Progenitor cell of endocrine pancreas (in vitro differentiated cells): ENCODE results near the gene ADD1. TPM values are rescaled to one million over a fixed set of nuclear protein-coding genes. Genes with fewer than 3 reads are reported as not detected.
A peak's percentile ranks its signal among the peaks of the same experiment; 100 is the strongest.

Source experiments
- DNase-seq: peaks from one replicate; pipeline ENCODE4 v3.0.0; 2021; ENCODE audit warnings: low spot score; ENCODE audit not compliant: unreplicated experiment
- H3K27ac Mint-ChIP-seq: 2 replicates; pipeline ENCODE4 v1.8.0; 2021; ENCODE audit warnings: mild to moderate bottlenecking, moderate library complexity, mixed read lengths
- H3K27me3 Mint-ChIP-seq: 2 replicates; pipeline ENCODE4 v1.8.0; 2021; ENCODE audit warnings: mixed read lengths
- H3K36me3 Mint-ChIP-seq: 2 replicates; pipeline ENCODE4 v1.8.0; 2022; ENCODE audit warnings: mixed read lengths; ENCODE audit not compliant: insufficient read depth
- H3K4me1 Mint-ChIP-seq: 2 replicates; pipeline ENCODE4 v1.8.0; 2021; ENCODE audit warnings: low read depth, mixed read lengths
- H3K4me3 Mint-ChIP-seq: 2 replicates; pipeline ENCODE4 v1.8.0; 2021; ENCODE audit warnings: low read depth, mild to moderate bottlenecking, moderate library complexity, mixed read lengths
- H3K9me3 Mint-ChIP-seq: 2 replicates; pipeline ENCODE4 v1.8.0; 2021; ENCODE audit warnings: low read depth, mixed read lengths
- total RNA-seq: library from RNA; stranded (reverse); gene quantifications from 2 replicates; pipeline ENCODE4 v1.2.1, GENCODE V29; 2021
- TF ChIP-seq, protein P1 (sequence below): fragments of 200-600 bp; sonication (generic); IDR thresholded peaks from one replicate; pipeline ENCODE4 v1.5.0; 2021; ENCODE audit warnings: antibody characterized with exemption, mild to moderate bottlenecking; ENCODE audit not compliant: unreplicated experiment

ADD1 gene
- total RNA-seq, 1 donor from 2014 or later = 271 TPM

DNA sequence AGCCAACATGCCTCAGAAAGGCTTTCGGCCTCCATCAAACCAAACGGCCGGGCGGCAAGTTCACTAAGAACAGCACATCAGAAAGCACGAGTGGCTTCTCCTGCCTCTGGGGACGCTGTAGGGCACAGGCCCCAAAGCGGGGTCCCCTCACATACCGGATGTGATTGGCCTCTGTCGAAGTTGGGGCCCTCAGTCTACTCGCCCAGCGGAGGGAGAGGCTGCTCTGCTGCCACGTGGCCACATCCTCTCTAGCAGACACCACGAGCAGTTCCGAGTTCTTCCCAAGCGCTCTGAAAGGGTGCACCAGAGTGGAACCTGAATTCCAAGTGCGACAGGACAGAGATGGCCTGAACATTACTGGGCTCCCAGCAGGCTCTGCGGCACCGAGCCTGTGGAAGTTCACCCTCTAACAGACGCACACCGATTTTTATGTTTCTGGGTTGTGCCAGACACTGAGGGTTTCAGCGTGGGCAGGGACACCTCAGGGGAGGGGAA is 98.4 kb downstream of the ADD1 start:
- Mint-ChIP-seq H3K9me3 (no peaks in the 10 kb centered on the region), H3K27me3 (no peaks in the 10 kb centered on the region), H3K4me1 (peaks cover under 1% of the 10 kb centered on the region), H3K27ac (peak overlapping the region; percentile 35), H3K36me3 (peaks cover 23% of the 10 kb centered on the region), H3K4me3 (no peak overlapping the region)
- DNase-seq = peak; percentile 5
- TF ChIP-seq, protein P1, sequence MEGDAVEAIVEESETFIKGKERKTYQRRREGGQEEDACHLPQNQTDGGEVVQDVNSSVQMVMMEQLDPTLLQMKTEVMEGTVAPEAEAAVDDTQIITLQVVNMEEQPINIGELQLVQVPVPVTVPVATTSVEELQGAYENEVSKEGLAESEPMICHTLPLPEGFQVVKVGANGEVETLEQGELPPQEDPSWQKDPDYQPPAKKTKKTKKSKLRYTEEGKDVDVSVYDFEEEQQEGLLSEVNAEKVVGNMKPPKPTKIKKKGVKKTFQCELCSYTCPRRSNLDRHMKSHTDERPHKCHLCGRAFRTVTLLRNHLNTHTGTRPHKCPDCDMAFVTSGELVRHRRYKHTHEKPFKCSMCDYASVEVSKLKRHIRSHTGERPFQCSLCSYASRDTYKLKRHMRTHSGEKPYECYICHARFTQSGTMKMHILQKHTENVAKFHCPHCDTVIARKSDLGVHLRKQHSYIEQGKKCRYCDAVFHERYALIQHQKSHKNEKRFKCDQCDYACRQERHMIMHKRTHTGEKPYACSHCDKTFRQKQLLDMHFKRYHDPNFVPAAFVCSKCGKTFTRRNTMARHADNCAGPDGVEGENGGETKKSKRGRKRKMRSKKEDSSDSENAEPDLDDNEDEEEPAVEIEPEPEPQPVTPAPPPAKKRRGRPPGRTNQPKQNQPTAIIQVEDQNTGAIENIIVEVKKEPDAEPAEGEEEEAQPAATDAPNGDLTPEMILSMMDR = no peak

DNA sequence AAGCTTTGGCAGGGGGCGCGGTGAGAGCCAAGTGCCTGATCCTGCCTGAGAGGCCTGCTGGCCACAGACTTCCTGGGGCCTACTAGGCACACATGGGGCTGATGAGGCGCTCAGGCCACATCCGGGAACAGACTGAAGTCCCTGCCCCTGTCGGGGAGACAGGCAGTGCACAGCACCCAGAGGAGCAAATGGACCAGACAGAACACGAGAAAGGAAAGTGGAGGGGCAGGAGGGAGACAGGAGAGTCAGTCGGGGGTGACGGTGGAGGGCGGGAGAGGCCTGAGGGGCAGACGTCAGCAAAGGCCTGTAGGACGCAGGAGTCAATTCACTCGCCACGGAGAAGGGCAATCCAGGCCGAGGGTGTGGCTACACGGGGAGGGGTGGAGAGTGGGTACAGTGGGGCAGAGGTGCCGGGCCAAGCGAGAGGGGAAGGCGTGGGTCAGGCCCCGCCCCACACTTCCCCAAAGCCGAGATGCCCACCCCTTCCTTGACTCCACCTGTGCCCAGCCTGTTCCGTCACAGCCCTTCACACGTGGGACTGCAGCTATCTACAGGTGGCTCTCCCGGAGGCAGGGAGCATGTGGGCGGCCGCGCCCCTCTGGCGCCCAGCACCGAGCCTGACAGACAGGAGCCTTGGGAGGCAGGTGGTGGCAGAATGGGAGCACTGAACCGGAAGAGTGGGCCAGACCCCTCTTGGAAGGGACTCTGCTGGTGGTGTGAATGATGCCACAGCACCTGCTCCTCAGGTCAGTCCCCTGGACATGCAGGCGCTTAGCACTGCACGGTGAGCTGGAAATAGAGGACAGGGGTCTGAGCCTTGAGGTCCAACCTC is 99.1 kb downstream of the ADD1 start:
- no peak for DNase-seq
- H3K36me3 Mint-ChIP-seq = peaks cover 26% of the 10 kb centered on the region
- H3K27ac Mint-ChIP-seq = peak overlapping the region; percentile 82
- no peak overlapping the region for H3K4me3 Mint-ChIP-seq
- no peaks in the 10 kb centered on the region for H3K4me1 Mint-ChIP-seq
- no peaks in the 10 kb centered on the region for H3K27me3 Mint-ChIP-seq
- TF ChIP-seq, protein P1 = no peak
- no peaks in the 10 kb centered on the region for H3K9me3 Mint-ChIP-seq

DNA sequence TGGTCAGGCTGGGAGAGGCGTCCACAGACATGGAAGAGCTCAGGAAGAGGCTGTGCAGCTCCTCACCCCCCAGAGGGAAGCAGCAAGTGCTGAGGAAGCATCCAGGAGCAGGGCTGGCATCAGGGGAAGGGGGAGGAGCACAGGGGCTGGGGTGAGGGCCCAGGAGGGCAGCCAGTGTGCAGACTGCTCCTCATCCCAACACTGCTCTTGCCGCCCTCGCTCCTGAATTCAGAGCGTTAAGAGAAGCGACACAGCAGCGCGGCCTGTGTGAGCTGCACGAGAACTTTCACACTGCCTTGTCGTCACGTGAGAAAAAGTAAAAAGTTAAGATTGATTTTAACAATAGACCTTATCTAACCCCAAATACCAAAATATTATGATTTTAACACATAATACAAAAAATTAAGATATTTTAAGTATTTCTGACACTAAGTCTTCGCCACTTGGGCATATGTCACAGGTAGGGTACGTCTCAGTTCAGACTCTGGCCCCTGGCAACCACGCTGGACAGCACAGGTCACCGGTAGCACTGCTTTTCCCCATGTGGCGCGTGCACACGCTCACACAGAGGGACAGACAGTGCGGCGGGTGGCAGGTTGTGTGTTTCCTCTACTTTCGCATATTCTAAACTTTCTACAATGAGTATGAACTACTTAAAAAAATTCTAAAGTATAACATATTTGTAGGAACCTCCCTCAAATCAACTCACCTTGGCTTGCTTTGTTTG is 99.9 kb downstream of the ADD1 start:
- H3K9me3 Mint-ChIP-seq = no peaks in the 10 kb centered on the region
- H3K4me3 Mint-ChIP-seq = no peak overlapping the region
- H3K4me1 Mint-ChIP-seq = no peaks in the 10 kb centered on the region
- peaks cover 26% of the 10 kb centered on the region for H3K36me3 Mint-ChIP-seq
- peak overlapping the region; percentile 82 for H3K27ac Mint-ChIP-seq
- no peaks in the 10 kb centered on the region for H3K27me3 Mint-ChIP-seq
- TF ChIP-seq, protein P1 = no peak
- no peak for DNase-seq

DNA sequence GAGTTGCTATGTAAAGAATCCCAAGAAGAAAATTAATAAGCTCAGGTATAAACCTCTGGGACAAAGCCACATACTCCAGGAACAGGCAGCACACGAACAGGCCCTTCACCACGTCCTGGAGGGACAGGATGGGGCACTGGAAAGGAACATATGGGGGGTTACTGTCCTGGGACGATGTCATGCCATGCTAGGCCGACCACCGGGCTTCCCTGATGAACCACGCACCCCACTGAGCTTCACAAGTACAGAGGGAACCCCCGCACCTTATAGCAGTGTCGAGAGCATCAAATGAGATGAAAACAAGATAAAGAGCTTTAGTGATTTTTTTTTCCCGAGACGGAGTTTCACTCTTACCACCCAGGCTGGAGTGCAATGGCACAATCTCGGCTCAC is 100.4 kb downstream of the ADD1 start:
- no peak overlapping the region for H3K4me3 Mint-ChIP-seq
- no peaks in the 10 kb centered on the region for H3K27me3 Mint-ChIP-seq
- TF ChIP-seq, protein P1 = no peak
- no peak for DNase-seq
- peak overlapping the region; percentile 20 for H3K27ac Mint-ChIP-seq
- H3K9me3 Mint-ChIP-seq = no peaks in the 10 kb centered on the region
- H3K4me1 Mint-ChIP-seq = no peaks in the 10 kb centered on the region
- H3K36me3 Mint-ChIP-seq = peaks cover 26% of the 10 kb centered on the region
